DMS53 (cell line): ENCODE results near the gene VAMP1.

Source experiments
- DNase-seq: peaks from one replicate; lab custom pipeline; 2025; lab: John Stamatoyannopoulos, UW

Gene VAMP1

DNA sequence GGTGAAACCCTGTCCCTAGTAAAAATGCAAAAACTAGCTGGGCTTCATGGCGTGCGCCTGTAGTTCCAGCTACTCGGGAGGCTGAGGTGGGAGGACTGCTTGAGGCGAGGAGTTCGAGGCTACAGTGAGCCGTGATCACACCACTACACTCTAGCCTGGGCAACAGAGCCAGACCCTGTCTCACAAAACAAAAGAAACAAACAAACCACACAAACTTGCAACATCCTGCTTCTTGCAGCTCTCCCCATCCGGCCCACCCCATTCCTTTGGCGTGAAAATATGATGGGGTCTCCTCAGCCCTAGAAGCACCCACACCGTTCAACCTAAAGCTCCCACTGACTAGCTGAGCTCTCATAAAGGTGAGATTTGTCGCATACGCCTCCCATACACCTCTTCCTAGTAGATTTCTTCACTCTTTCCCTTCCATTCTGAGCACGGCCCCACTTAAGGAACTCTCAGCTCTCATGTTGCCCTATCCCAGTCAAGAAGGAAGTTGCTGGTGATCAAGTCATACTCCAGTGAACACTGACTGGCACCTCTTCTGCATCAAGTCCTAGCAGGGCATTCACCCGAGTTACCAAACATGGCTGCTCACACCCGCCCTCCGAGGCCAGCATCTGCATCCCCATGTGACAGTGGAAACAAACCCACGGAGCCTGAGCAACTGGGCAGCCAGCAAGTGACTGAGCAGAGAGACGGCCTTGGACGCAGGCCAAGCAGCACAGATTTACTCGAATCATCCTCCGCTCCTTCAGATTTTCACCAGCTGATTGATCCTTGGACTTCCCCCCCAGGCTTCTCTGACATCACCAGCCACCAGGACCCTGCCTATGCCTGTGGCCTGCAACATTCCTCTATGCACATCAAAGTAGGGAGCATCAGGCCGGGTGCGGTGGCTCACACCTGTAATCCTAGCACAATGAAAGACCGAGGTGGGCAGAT is 44.6 kb downstream of the VAMP1 start:
- no peak for DNase-seq

DNA sequence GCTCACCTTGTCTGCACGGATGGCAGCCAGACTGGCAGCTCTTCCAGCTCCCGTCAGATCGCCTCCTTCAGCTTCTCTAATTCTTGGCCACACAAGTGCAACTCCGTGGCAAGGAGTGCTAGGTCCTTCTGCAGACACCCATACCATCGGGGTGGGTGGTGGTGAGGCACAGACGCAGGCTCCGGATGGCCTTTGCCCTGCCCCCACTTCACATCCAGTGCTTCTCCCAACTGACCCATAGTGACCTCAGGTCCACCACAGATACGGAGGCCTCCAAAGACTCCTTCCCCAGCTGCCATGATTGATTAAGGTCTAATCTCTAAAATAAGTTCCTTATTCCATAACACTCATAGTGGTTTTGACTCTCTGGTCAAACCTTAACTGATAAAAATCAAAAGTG is 45.6 kb downstream of the VAMP1 start:
- DNase-seq = no peak

DNA sequence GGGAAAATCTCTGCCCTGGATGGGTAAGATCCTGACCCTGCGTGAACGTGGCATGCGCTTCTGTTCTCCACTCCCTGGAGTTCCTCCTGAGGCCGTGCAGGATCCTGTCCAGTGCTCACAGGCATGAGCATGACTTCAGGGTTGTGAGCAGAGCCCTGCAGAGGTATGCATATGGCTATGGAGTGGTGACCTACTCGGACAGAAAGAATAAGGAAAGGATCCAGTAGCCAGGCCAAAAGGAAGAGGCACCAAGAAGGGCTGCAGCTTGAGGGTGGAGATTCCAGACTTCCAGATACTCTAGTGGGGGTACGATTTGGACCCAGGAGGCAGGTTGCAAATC is 46.5 kb downstream of the VAMP1 start:
- no peak for DNase-seq

DNA sequence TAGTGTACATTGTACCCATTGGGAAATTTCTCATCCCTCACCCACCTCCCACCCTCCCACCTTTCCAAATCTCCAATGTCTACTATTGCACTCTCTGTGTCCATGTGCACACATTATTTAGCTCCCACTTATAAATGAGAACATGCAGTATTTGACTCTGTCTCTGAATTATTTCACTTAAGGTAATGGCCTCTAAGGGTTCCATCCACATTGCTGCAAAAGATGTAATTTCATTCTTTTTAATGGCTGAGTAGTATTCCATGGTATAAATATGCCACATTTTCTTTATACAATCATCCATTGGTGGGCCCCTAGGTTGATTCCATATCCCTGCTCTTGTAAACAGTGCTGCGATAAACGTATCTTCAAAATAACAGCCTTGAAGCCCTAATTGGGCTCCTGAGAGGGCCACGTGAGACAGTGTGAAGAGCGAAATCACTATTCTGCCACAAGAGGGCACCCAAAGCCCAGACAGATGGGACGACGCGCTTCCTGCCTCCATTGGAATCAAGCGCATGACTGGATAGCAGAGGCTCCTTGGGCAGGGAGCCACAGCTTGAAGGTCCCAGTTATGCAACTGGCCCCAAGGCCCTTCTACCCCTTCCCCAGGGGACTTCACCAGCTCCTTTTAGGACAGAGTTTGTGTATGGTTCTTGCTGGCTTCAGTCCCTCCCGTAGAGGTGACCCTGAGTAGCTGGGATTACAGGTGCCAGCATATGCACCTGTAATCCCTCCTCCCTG is 47.0 kb downstream of the VAMP1 start:
- peak; percentile 98 for DNase-seq

DNA sequence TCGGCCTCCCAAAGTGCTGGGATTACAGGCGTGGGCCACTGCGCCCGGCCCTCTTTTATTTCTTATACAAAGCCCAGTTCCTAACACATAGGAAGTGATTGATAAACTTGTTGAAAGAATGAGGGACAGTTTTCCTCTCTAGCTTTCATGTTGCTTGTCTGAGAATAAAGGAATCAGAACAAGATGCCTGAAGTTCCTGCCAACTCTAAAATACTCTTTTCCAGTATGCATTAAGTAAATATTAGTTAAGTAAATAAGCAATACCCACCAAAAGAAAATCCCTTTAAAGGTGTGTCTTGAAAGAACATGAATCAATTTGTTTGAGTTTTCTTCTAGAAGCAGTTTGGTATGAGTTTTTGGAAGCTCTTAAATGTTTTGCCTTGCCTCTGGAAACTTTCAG is 50.1 kb downstream of the VAMP1 start:
- no peak for DNase-seq

DNA sequence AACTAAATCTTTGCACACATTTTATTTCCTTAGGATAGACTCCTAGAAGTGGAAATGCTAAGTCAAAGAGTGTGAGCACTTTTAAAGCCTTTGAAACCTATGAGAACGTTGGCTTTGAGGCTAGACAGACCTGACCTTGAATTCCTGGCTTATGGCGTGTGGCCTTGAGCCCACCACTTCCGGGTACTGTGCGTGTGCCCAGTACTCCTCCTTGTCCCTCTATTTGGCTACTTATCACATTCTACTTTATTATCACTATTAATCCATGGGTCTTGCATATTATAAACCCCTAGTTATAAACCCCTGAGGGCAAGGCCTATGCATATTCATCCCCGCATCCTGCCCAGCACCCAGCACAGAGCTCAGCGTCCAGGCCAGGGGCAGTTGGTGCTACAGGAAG is 51.7 kb downstream of the VAMP1 start:
- DNase-seq = no peak

DNA sequence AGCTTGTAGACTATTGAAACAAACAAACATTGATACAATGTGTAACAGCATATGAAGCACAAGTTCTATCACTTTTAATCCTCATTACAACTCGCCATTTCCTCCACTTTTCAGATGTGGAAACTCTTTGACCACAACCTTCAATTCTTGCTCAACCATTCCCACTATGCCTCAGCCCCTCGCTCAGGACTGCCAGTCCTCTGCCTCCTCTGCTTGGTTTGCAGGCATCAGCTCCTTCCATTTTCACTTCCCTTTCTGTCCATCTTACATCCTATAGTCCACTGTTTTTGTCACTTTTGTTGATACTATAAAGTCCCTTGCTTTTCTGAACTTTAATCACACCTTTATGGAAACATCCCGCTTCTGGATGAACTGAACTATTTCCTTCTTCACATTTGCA is 53.9 kb downstream of the VAMP1 start:
- no peak for DNase-seq
